ENCODE results near the gene IGF2BP1. TPM values are rescaled to one million over a fixed set of nuclear protein-coding genes. Genes with fewer than 3 reads are reported as not detected.

The IGF2BP1 gene
- total and polyA plus RNA-seq, 2 of the 8 experiments (the other 6 are each of a cell fraction or from before 2014, with no cell fraction given), result 41.6 to 513 TPM

GRCh38 chr17:49022391-49022941, 25.3 kb downstream of the IGF2BP1 start (continued):
- TF ChIP-seq HDAC6 (IDR thresholded peaks at IDR 0.05; ENCODE audit: low read depth, low read length) (no peak), MAX (IDR thresholded peaks at IDR 0.05) (peak; percentile 23), BACH1 (IDR thresholded peaks at IDR 0.05; ENCODE audit: low read length) (peak; percentile 45; the same call in 1 of the 2 replicates), POLR2AphosphoS5 (IDR thresholded peaks at IDR 0.05; ENCODE audit: low read depth, low read length) (peak; percentile 59; the same call in 1 of the 2 replicates), BCL11A (IDR thresholded peaks at IDR 0.05; ENCODE audit: low read depth in 2 of 2, low read length in 2 of 2) (peak in 1 of 2 experiments; percentile 41), TEAD4 (IDR thresholded peaks at IDR 0.05; ENCODE audit: low read depth, low read length) (peak; percentile 100), EGR1 (IDR thresholded peaks at IDR 0.05; ENCODE audit: borderline replicate concordance, low read depth, low read length) (no peak), TAF1 (IDR thresholded peaks at IDR 0.05; ENCODE audit: low read depth, low read length) (peak; percentile 18; the same call in 1 of the 2 replicates), HDAC2 (IDR thresholded peaks at IDR 0.05; ENCODE audit: borderline replicate concordance in 1 of 2, low read depth in 2 of 2, low read length in 2 of 2) (peak; percentile 89 to 90; a peak in 3 of 4 replicates), CTBP2 (IDR thresholded peaks at IDR 0.05; ENCODE audit: borderline replicate concordance, insufficient read depth, insufficient read length, low read length) (peak; percentile 95)
- TF ChIP-seq, protein P1, sequence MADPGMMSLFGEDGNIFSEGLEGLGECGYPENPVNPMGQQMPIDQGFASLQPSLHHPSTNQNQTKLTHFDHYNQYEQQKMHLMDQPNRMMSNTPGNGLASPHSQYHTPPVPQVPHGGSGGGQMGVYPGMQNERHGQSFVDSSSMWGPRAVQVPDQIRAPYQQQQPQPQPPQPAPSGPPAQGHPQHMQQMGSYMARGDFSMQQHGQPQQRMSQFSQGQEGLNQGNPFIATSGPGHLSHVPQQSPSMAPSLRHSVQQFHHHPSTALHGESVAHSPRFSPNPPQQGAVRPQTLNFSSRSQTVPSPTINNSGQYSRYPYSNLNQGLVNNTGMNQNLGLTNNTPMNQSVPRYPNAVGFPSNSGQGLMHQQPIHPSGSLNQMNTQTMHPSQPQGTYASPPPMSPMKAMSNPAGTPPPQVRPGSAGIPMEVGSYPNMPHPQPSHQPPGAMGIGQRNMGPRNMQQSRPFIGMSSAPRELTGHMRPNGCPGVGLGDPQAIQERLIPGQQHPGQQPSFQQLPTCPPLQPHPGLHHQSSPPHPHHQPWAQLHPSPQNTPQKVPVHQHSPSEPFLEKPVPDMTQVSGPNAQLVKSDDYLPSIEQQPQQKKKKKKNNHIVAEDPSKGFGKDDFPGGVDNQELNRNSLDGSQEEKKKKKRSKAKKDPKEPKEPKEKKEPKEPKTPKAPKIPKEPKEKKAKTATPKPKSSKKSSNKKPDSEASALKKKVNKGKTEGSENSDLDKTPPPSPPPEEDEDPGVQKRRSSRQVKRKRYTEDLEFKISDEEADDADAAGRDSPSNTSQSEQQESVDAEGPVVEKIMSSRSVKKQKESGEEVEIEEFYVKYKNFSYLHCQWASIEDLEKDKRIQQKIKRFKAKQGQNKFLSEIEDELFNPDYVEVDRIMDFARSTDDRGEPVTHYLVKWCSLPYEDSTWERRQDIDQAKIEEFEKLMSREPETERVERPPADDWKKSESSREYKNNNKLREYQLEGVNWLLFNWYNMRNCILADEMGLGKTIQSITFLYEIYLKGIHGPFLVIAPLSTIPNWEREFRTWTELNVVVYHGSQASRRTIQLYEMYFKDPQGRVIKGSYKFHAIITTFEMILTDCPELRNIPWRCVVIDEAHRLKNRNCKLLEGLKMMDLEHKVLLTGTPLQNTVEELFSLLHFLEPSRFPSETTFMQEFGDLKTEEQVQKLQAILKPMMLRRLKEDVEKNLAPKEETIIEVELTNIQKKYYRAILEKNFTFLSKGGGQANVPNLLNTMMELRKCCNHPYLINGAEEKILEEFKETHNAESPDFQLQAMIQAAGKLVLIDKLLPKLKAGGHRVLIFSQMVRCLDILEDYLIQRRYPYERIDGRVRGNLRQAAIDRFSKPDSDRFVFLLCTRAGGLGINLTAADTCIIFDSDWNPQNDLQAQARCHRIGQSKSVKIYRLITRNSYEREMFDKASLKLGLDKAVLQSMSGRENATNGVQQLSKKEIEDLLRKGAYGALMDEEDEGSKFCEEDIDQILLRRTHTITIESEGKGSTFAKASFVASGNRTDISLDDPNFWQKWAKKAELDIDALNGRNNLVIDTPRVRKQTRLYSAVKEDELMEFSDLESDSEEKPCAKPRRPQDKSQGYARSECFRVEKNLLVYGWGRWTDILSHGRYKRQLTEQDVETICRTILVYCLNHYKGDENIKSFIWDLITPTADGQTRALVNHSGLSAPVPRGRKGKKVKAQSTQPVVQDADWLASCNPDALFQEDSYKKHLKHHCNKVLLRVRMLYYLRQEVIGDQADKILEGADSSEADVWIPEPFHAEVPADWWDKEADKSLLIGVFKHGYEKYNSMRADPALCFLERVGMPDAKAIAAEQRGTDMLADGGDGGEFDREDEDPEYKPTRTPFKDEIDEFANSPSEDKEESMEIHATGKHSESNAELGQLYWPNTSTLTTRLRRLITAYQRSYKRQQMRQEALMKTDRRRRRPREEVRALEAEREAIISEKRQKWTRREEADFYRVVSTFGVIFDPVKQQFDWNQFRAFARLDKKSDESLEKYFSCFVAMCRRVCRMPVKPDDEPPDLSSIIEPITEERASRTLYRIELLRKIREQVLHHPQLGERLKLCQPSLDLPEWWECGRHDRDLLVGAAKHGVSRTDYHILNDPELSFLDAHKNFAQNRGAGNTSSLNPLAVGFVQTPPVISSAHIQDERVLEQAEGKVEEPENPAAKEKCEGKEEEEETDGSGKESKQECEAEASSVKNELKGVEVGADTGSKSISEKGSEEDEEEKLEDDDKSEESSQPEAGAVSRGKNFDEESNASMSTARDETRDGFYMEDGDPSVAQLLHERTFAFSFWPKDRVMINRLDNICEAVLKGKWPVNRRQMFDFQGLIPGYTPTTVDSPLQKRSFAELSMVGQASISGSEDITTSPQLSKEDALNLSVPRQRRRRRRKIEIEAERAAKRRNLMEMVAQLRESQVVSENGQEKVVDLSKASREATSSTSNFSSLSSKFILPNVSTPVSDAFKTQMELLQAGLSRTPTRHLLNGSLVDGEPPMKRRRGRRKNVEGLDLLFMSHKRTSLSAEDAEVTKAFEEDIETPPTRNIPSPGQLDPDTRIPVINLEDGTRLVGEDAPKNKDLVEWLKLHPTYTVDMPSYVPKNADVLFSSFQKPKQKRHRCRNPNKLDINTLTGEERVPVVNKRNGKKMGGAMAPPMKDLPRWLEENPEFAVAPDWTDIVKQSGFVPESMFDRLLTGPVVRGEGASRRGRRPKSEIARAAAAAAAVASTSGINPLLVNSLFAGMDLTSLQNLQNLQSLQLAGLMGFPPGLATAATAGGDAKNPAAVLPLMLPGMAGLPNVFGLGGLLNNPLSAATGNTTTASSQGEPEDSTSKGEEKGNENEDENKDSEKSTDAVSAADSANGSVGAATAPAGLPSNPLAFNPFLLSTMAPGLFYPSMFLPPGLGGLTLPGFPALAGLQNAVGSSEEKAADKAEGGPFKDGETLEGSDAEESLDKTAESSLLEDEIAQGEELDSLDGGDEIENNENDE (IDR thresholded peaks at IDR 0.05; ENCODE audit: insufficient replicate concordance, low read length), result peak; percentile 58
